DND-41 (cell line): Measurements from ENCODE around the gene ACO1.
A peak's percentile ranks its signal among the peaks of the same experiment; 100 is the strongest.

ENCODE experiments used
- ATAC-seq: fragments of 200-7000 bp; cut with Tn5 transposase; 3 replicates; pipeline ENCODE4 v1.9.1; 2021; ENCODE audit warnings: low read depth; ENCODE audit not compliant: insufficient read depth
- DNase-seq: peaks from one replicate; pipeline ENCODE4 v3.0.0-alpha.2; 2020
- H2AFZ ChIP-seq: 2 replicates; pipeline ENCODE4 v1.6.0; 2012; ENCODE audit warnings: low read depth, low read length
- H3K27ac ChIP-seq: 2 replicates; pipeline ENCODE4 v1.5.1; 2012; ENCODE audit warnings: low read length, inconsistent platforms
- H3K27me3 ChIP-seq: fragments of 200-600 bp; sonication (generic); 2 replicates; pipeline ENCODE4 v1.6.0; 2012; ENCODE audit warnings: low read length, mild to moderate bottlenecking, inconsistent platforms; ENCODE audit not compliant: insufficient read depth, poor library complexity
- H3K36me3 ChIP-seq: 2 replicates; pipeline ENCODE4 v1.5.1; 2012; ENCODE audit warnings: low read length, inconsistent platforms; ENCODE audit not compliant: insufficient read depth
- H3K4me1 ChIP-seq: 2 replicates; pipeline ENCODE4 v1.5.1; 2012; ENCODE audit warnings: mild to moderate bottlenecking, low read length; ENCODE audit not compliant: insufficient read depth
- H3K4me2 ChIP-seq: 2 replicates; pipeline ENCODE4 v1.6.0; 2012; ENCODE audit warnings: mild to moderate bottlenecking, moderate library complexity, low read length, inconsistent platforms; ENCODE audit not compliant: insufficient read depth
- H3K4me3 ChIP-seq, 2 experiments: fragments of 200-600 bp in 1 of 2; shearing (Covaris generic) in 1 of 2; 2 replicates each; pipeline ENCODE4 v1.5.1; 2012 to 2016; ENCODE audit warnings: inconsistent platforms in 2 of 2, low read length in 2 of 2, mild to moderate bottlenecking in 2 of 2, low read depth in 1 of 2, moderate library complexity in 1 of 2
- H3K79me2 ChIP-seq: 2 replicates; pipeline ENCODE4 v1.6.0; 2012; ENCODE audit warnings: low read length, inconsistent platforms; ENCODE audit not compliant: insufficient read depth
- H3K9ac ChIP-seq: 2 replicates; pipeline ENCODE4 v1.6.0; 2012; ENCODE audit warnings: low read depth, mild to moderate bottlenecking, inconsistent platforms, low read length, moderate library complexity
- H3K9me3 ChIP-seq: 2 replicates; pipeline ENCODE4 v1.5.1; 2012; ENCODE audit warnings: low read length, moderate library complexity, mild to moderate bottlenecking, inconsistent platforms; ENCODE audit not compliant: insufficient read depth, severe bottlenecking
- H4K20me1 ChIP-seq: 2 replicates; pipeline ENCODE4 v1.6.0; 2012; ENCODE audit warnings: low read length; ENCODE audit not compliant: insufficient read depth
- CTCF ChIP-seq: IDR thresholded peaks from 2 replicates; pipeline ENCODE4 v1.5.1; 2012; ENCODE audit warnings: borderline replicate concordance, low read length, moderate library complexity, mild to moderate bottlenecking; ENCODE audit not compliant: poor library complexity, severe bottlenecking; ENCODE audit errors: extremely low read depth
- EZH2 ChIP-seq: IDR thresholded peaks from 3 replicates; pipeline ENCODE4 v1.6.1; 2012; ENCODE audit warnings: borderline replicate concordance, low read depth, mild to moderate bottlenecking, moderate library complexity, low read length, inconsistent platforms; ENCODE audit not compliant: severe bottlenecking

ACO1 gene

GRCh38 chr9:32384364-32385151 is at the start of gene ACO1:
Gene ACO1 (plus strand): TSS chr9:32384643. CDS start chr9:32405507, 20,864 bp downstream.
- DNase-seq (peak; percentile 82), ATAC-seq (peak; percentile 95)
- peak within 1 kb of the TSS; percentile 94 for H2AFZ ChIP-seq
- no peaks in the 10 kb centered on the region for H4K20me1 ChIP-seq
- peak within 1 kb of the TSS; percentile 97 for H3K4me2 ChIP-seq
- no peaks in the 10 kb centered on the region for H3K9me3 ChIP-seq
- no peaks in the 10 kb centered on the region for H3K36me3 ChIP-seq
- TF ChIP-seq CTCF (peak; percentile 30), EZH2 (no peak)
- H3K79me2 ChIP-seq: no peaks in the 10 kb centered on the region; the same call in 1 of the 2 replicates
- peaks cover 24% of the 10 kb centered on the region for H3K4me1 ChIP-seq
- H3K9ac ChIP-seq: peak within 1 kb of the TSS; percentile 76
- H3K27me3 ChIP-seq: peaks cover 6% of the 10 kb centered on the region
- peak within 1 kb of the TSS; percentile 52 to 99 for H3K4me3 ChIP-seq
- peak within 1 kb of the TSS; percentile 69 for H3K27ac ChIP-seq

GRCh38 chr9:32334916-32335895 is 49.2 kb upstream of the ACO1 start:
- Histone ChIP-seq H3K4me1 (no peaks in the 10 kb centered on the region), H3K27me3 (no peaks in the 10 kb centered on the region), H3K27ac (no peak overlapping the region), H3K4me3 (no peak overlapping the region), H3K4me2 (no peak overlapping the region), H4K20me1 (no peaks in the 10 kb centered on the region), H3K9ac (no peak overlapping the region), H3K9me3 (no peaks in the 10 kb centered on the region), H3K79me2 (no peaks in the 10 kb centered on the region), H3K36me3 (no peaks in the 10 kb centered on the region), H2AFZ (no peak overlapping the region)
- DNase-seq: no peak
- TF ChIP-seq CTCF (no peak), EZH2 (no peak)
- ATAC-seq: no peak

DNA sequence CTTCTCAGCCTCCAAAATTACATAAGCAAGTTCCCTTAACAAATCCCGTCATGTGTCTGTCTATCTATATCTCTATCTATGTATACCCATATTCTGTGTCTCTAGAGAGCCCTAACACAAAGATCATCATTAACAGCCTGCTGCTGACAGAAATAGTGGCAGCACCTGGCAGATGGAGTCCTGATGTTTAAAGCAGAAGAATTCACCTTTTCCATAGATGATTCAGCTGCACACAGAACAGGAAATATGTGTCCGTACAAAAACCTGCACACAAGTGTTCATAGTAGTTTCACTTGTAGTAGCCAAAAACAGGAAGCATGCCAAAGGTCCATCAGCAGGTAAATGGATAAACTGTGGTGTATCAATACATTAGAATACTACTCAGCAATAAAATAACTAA is 45.0 kb upstream of the ACO1 start:
- no peak for TF ChIP-seq EZH2
- no peak for TF ChIP-seq CTCF
- no peaks in the 10 kb centered on the region for H3K79me2 ChIP-seq
- no peaks in the 10 kb centered on the region for H3K36me3 ChIP-seq
- peaks cover 7% of the 10 kb centered on the region for H3K4me1 ChIP-seq
- H3K9ac ChIP-seq: no peak overlapping the region
- H3K27me3 ChIP-seq: no peaks in the 10 kb centered on the region
- H3K4me2 ChIP-seq: no peak overlapping the region
- H2AFZ ChIP-seq: no peak overlapping the region
- no peaks in the 10 kb centered on the region for H4K20me1 ChIP-seq
- H3K27ac ChIP-seq: no peak overlapping the region
- H3K4me3 ChIP-seq: no peak overlapping the region
- ATAC-seq: no peak
- no peaks in the 10 kb centered on the region for H3K9me3 ChIP-seq
- no peak for DNase-seq
